Heart right ventricle (tissue), 16 donors: Measurements from ENCODE around the gene FKBP9. TPM values are rescaled to one million over a fixed set of nuclear protein-coding genes. Genes with fewer than 3 reads are reported as not detected.

ENCODE experiments used
- ATAC-seq, 8 donors: fragments of 200-7000 bp; cut with Tn5 transposase; one replicate each; pipeline ENCODE4 v1.9.1; 2020; ENCODE audit warnings: mild to moderate bottlenecking in 8 of 8, moderate library complexity in 8 of 8, moderate number of reproducible peaks in 1 of 8
- DNase-seq, 2 donors: peaks; one replicate each; pipeline ENCODE4 v3.0.0-alpha.2; 2020
- H3K27ac ChIP-seq, 10 donors: fragments of 200-600 bp; sonication (generic) in 2 of 10; one replicate each; pipeline versions ENCODE4 v1.5.0 to v1.8.0; 2020 to 2022; ENCODE audit warnings: mild to moderate bottlenecking in 3 of 10
- H3K27me3 ChIP-seq, 7 donors: fragments of 200-600 bp; one replicate each; pipeline ENCODE4 v1.8.0; 2021 to 2022; ENCODE audit warnings: mild to moderate bottlenecking in 2 of 7
- H3K36me3 ChIP-seq, 9 donors: fragments of 200-600 bp; sonication (generic) in 1 of 9; one replicate each; pipeline versions ENCODE4 v1.5.0 to v1.8.0; 2020 to 2022; ENCODE audit warnings: mild to moderate bottlenecking in 2 of 9
- H3K4me1 ChIP-seq, 9 donors: fragments of 200-600 bp; sonication (generic) in 1 of 9; one replicate each; pipeline versions ENCODE4 v1.5.0 to v1.8.0; 2020 to 2022; ENCODE audit warnings: mild to moderate bottlenecking in 4 of 9
- H3K4me3 ChIP-seq, 10 donors: fragments of 200-600 bp; sonication (generic) in 2 of 10; one replicate each; pipeline versions ENCODE4 v1.5.0 to v1.8.0; 2020 to 2022; ENCODE audit warnings: mild to moderate bottlenecking in 7 of 10, moderate library complexity in 2 of 10
- H3K9me3 ChIP-seq, 11 donors: fragments of 200-600 bp in 10 of 11; sonication (generic) in 2 of 11; one replicate each; pipeline versions ENCODE4 v1.5.0 to v1.8.0; 2013 to 2022; ENCODE audit warnings: mild to moderate bottlenecking in 2 of 11, control low read depth in 1 of 11, moderate library complexity in 1 of 11
- CTCF ChIP-seq, 9 donors: fragments of 200-600 bp; sonication (generic) in 2 of 9; IDR thresholded peaks; one replicate each; pipeline versions ENCODE4 v1.5.0 to v1.8.0; 2021 to 2022; ENCODE audit warnings: antibody characterized with exemption in 9 of 9, mild to moderate bottlenecking in 5 of 9, moderate library complexity in 1 of 9
- WGBS, 2 donors: extraction: QIAGEN DNeasy Blood & Tissue Kit; methylation state at CpG; one replicate each; pipeline ENCODE4 v1.1.7; 2013; ENCODE audit warnings: inconsistent platforms in 1 of 2; 5-methylcytosine and 5-hydroxymethylcytosine counted together
- intact Hi-C, 10 donors: fragments of 100-400 bp; cut with DNase I; formaldehyde crosslinking; loops; one replicate each; pipeline versions ENCODE4 v1.11.1 to v1.14.2; 2022
- polyA plus RNA-seq, 2 donors: library from polyadenylated mRNA; stranded (reverse); fragments of 200-250 nt; gene quantifications; one replicate each; pipeline ENCODE4 v1.2.3, GENCODE V29; 2013
- total RNA-seq, 10 donors: library from RNA; stranded (reverse); fragmentation: NEBNext Ultra II Directional in 3 of 10; extraction: Animal tissue kit (Norgen Biotek cat#: 25700) in 3 of 10; gene quantifications; one replicate each; pipeline versions ENCODE4 v1.2.1 to v1.2.4, GENCODE V29; 2021 to 2023
- donor health status: Arrhythmogenic right ventricular cardiomyopathy.
- donor health status: ischemic (EF 13 %, LVEDD 7.1; RV severe dilation, severe dysfunction).
- donor health status: healthy with polysubstance abuse.
- donor health status: DM: no; HTN: yes; CAD: no.
- donor health status: DM: no; HTN: no; CAD: no.
- donor health status: ischemic (EF 25% LVEDD 6.9; RV normal size, moderate dysfunction).
- donor health status: ischemic (EF 25% LVEDD 5.7; RV mildly dilated, moderate dysfunction).
- donor health status: healthy.
- donor health status: DM: yes; HTN: yes; CAD: no.
- donor health status: Ischemic cardiomyopathy.
- donor health status: ischemic (EF 35%, LVEDD 5.7; RV mildly dilated, moderate dysfunction).
- donor health status: nonischemic (EF 11% LVEDD 7.7; RV severe dilation, severe dysfunction).
- donor health status: DM: yes; HTN: yes; CAD: no.
- donor health status: PGD.
- donor health status: ischemic (EF 29% LVEDD 5.4; RV normal size, mild dysfunction).
- donor health status: nonischemic (EF 23%, LVEDD 6.1; RV moderate dilation, normal function).

Gene FKBP9
- total and polyA plus RNA-seq, 12 donors = 32.2 to 158 (median 119) TPM

DNA sequence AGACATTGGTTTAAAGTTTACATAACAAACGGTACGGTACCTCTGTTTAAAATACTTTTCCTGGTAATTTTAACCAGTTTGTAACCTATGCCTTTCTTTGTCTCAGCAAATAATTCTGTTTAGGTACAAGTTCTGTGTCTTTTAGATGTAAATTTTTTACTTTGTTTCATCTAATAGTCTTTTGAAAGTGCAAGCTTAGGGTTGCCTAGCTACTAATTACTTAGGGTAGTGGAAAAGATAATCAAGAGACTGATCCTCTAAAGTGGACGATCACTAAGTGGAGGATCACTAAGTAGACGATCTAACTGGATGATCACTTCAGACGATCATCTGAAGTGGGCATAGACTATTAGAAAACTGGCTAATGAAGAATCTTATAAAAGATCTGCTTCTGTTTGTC lies 16.1 kb upstream of the FKBP9 start:
- no peak for TF ChIP-seq CTCF (IDR thresholded peaks at IDR 0.05)
- DNase-seq (no peak), ATAC-seq (no peak)
- Histone ChIP-seq H3K27me3 (no peaks in the 10 kb centered on the region), H3K9me3 (peaks cover 0 to 10% (median 0%) of the 10 kb centered on the region in 11 donors), H3K36me3 (peaks cover 0 to 7% (median 0%) of the 10 kb centered on the region in 9 donors), H3K27ac (peak overlapping the region in 8 of 10 donors; percentile 92 to 99 (median 98)), H3K4me3 (peak overlapping the region in 9 of 10 donors; percentile 40 to 99 (median 88)), H3K4me1 (peaks cover 0 to 62% (median 44%) of the 10 kb centered on the region in 9 donors)
- intact Hi-C loops = loop anchor here in 9 of 10 donors (5.0 to 10.0 kb wide), 8 partner anchors 49 to 164 kb away; partner anchors contain the start of genes KBTBD2 (in 5 of the 9) and RP9 (in 1 of the 9)
- 26 to 32% methylated on average over 5 of the region's 5 CpGs for WGBS, 2 donors

- no peak for TF ChIP-seq CTCF (IDR thresholded peaks at IDR 0.05)
- ATAC-seq (peak in 7 of 8 donors; percentile 1 to 62 (median 27)), DNase-seq (no peak)
- Histone ChIP-seq H3K27ac (peak overlapping the region; percentile 76 to 99 (median 98)), H3K9me3 (peaks cover 0 to 10% (median 0%) of the 10 kb centered on the region in 11 donors), H3K4me3 (peak overlapping the region; percentile 40 to 99 (median 87)), H3K4me1 (peaks cover 0 to 55% (median 41%) of the 10 kb centered on the region in 9 donors), H3K36me3 (peaks cover 0 to 7% (median 0%) of the 10 kb centered on the region in 9 donors), H3K27me3 (no peaks in the 10 kb centered on the region)
- WGBS, 2 donors = 3% methylated on average over 22 of the region's 22 CpGs
- intact Hi-C loops = loop anchor here in 9 of 10 donors (2.0 to 10.0 kb wide), 12 partner anchors 15 to 167 kb away; partner anchors contain the start of genes KBTBD2 (in 5 of the 9), FKBP9 (in 3 of the 9) and RP9 (in 2 of the 9)
Measured at GRCh38 chr7:32941681-32942414, 15.4 kb upstream of the FKBP9 start.

DNA sequence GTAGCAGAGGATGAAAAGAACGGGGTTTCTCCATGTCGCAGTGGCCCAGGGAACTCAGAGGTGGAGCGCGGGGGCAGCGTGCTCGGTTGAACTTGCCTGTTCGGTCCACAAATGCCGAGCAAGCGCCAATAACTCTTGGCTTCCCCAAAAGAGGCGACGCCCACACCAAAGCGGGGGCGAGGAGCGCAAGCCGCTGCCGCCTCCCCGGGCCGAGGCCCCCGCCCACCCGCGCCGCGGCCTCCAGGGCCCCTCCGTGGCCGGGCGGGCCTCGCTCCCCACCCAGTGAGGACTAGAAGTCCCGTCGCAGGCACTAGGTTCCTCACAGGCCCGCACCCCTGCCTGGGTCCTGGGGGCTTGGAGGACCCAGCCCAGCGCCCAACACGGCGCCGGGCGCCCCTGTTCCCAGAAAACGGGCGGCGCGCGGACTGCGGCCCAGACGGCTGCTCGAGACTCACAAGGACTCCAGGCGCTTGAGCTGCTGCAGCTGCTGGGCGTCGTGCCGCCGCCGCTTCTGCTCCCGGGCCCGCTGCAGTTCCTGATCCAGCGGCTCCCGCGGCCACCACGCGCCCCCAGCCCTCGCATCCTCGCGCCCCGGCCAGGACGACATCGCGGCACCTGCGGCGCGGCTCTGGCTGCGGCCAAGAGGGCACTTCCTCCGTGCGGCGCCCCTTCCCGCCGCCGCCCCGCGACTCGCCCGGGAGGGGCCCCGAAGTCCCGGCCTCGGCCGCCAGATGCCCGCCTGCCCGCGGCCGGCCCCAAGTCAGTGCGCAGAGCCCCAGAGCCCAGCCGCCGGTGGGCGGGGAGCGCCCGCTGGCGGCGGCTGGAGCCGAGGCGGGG lies 14.6 kb upstream of the FKBP9 start:
- ATAC-seq = peak; percentile 93 to 97 (median 96)
- intact Hi-C loops = loop anchor here in 9 of 10 donors (1.0 to 10.0 kb wide), 13 partner anchors 14 to 166 kb away; partner anchors contain the start of genes KBTBD2 (in 5 of the 9), FKBP9 (in 3 of the 9) and RP9 (in 2 of the 9)
- 0% methylated on average over 60 to 95 of the region's 95 CpGs for WGBS, 2 donors

More for the DNA sequence above, 14.6 kb upstream of the FKBP9 start:
- DNase-seq = peak; percentile 75 to 85
- Histone ChIP-seq H3K27ac (peak overlapping the region; percentile 76 to 99 (median 98)), H3K4me1 (peaks cover 0 to 47% (median 33%) of the 10 kb centered on the region in 9 donors), H3K9me3 (peaks cover 0 to 10% (median 0%) of the 10 kb centered on the region in 11 donors), H3K4me3 (peak overlapping the region; percentile 40 to 99 (median 87)), H3K36me3 (peaks cover 0 to 7% (median 0%) of the 10 kb centered on the region in 9 donors), H3K27me3 (no peaks in the 10 kb centered on the region)
- peak in 7 of 9 donors; percentile 59 to 87 (median 73) for TF ChIP-seq CTCF (IDR thresholded peaks at IDR 0.05)
